Neuron (in vitro differentiated cells): ENCODE measurements around the gene WIPF2.
A peak's percentile ranks its signal among the peaks of the same experiment; 100 is the strongest.

Source experiments
- H2AFZ ChIP-seq: one replicate; pipeline ENCODE4 v1.6.1; 2013; ENCODE audit warnings: low read depth, mild to moderate bottlenecking, inconsistent platforms, low read length, moderate library complexity
- H3K27me3 ChIP-seq: one replicate; pipeline ENCODE4 v1.6.1; 2013; ENCODE audit warnings: low read length; ENCODE audit not compliant: insufficient read depth
- H3K36me3 ChIP-seq: one replicate; pipeline ENCODE4 v1.6.1; 2013; ENCODE audit warnings: low read length; ENCODE audit not compliant: insufficient read depth
- H3K4me1 ChIP-seq: one replicate; pipeline ENCODE4 v1.6.1; 2013; ENCODE audit warnings: low read length; ENCODE audit not compliant: insufficient read depth
- H3K4me3 ChIP-seq: 2 replicates; pipeline ENCODE4 v1.5.1; 2013; ENCODE audit warnings: mild to moderate bottlenecking, low read length, moderate library complexity
- H3K9me3 ChIP-seq: one replicate; pipeline ENCODE4 v1.6.1; 2013; ENCODE audit warnings: low read length

The WIPF2 gene

GRCh38 chr17:40218740-40219593 is at the start of gene WIPF2:
Gene WIPF2, plus strand, starts transcription at chr17:40219304. Its CDS starts 37,156 bp downstream, at chr17:40256460.
- peak within 1 kb of the TSS; percentile 79 for H2AFZ ChIP-seq
- peak within 1 kb of the TSS; percentile 75 for H3K4me3 ChIP-seq
- no peaks in the 10 kb centered on the region for H3K9me3 ChIP-seq
- H3K4me1 ChIP-seq: peaks cover 10% of the 10 kb centered on the region
- no peaks in the 10 kb centered on the region for H3K27me3 ChIP-seq
- H3K36me3 ChIP-seq: no peaks in the 10 kb centered on the region

DNA sequence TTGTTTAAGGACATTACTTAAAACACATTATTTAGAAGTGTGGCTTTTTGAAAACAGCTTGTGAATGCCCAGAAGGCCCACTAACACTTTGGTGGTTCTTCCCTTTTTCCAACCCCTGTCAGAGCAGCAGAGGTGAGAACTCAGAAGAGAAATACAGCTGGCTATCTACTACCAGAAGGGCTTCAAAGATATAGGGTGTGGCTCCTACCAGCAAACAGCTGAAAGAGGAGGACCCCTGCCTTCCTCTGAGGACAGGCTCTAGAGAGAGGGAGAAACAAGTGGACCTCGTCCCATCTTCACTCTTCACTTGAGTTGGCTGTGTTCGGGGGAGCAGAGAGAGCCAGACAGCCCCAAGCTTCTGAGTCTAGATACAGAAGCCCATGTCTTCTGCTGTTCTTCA is 48.8 kb upstream of the WIPF2 start:
- Histone ChIP-seq H3K9me3 (no peaks in the 10 kb centered on the region), H3K36me3 (peaks cover 80% of the 10 kb centered on the region), H3K4me3 (no peak overlapping the region), H2AFZ (no peak overlapping the region), H3K27me3 (no peaks in the 10 kb centered on the region), H3K4me1 (peaks cover 7% of the 10 kb centered on the region)

DNA sequence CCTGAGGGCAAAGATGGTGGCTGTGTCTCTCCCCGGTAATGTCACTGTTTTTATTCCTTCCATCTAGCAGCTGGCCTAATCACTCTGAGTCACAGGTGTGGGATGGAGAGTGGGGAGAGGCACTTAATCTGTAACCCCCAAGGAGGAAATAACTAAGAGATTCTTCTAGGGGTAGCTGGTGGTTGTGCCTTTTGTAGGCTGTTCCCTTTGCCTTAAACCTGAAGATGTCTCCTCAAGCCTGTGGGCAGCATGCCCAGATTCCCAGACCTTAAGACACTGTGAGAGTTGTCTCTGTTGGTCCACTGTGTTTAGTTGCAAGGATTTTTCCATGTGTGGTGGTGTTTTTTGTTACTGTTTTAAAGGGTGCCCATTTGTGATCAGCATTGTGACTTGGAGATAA is 47.4 kb upstream of the WIPF2 start:
- H3K4me1 ChIP-seq: peaks cover 7% of the 10 kb centered on the region
- no peaks in the 10 kb centered on the region for H3K27me3 ChIP-seq
- H3K4me3 ChIP-seq: no peak overlapping the region
- H3K36me3 ChIP-seq: peaks cover 81% of the 10 kb centered on the region
- H3K9me3 ChIP-seq: no peaks in the 10 kb centered on the region
- no peak overlapping the region for H2AFZ ChIP-seq

DNA sequence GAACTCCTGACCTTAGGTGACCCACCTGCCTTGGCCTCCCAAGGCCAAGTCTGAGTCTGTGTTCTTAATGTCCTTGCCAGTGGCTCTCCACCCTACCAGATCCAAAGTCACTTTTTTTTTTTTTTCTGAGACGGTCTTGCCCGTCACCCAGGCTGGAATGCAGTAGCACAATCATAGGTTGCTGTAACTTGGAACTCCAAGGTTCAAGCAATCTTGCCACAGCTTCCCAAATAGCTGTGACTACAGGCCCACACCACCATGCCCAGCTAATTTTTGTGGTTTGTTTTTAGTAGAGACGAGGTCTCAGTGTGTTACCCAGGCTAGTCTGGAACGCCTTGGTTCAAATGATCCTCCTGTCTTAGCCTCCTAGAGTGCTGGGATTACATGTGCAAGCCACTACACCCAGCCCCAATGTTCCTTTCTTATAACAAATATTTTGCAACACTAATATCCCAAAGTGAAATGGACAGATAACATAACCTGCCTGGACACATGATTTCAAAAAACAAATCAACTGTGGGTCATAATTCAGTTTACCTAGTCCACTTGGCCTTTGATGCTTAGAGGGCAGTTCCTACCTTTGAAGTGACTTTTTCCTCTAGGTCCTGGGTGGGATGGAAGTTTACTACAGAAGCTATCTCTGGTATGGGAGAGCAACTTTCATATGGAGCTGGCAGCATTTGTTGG is 45.9 kb upstream of the WIPF2 start:
- Histone ChIP-seq H3K27me3 (no peaks in the 10 kb centered on the region), H3K9me3 (no peaks in the 10 kb centered on the region), H3K4me3 (no peak overlapping the region), H2AFZ (no peak overlapping the region), H3K36me3 (peaks cover 69% of the 10 kb centered on the region), H3K4me1 (peaks cover 7% of the 10 kb centered on the region)

GRCh38 chr17:40173778-40174135 is 45.3 kb upstream of the WIPF2 start:
- Histone ChIP-seq H3K4me1 (peaks cover 7% of the 10 kb centered on the region), H3K9me3 (no peaks in the 10 kb centered on the region), H3K36me3 (peaks cover 65% of the 10 kb centered on the region), H3K27me3 (no peaks in the 10 kb centered on the region), H2AFZ (no peak overlapping the region), H3K4me3 (no peak overlapping the region)

DNA sequence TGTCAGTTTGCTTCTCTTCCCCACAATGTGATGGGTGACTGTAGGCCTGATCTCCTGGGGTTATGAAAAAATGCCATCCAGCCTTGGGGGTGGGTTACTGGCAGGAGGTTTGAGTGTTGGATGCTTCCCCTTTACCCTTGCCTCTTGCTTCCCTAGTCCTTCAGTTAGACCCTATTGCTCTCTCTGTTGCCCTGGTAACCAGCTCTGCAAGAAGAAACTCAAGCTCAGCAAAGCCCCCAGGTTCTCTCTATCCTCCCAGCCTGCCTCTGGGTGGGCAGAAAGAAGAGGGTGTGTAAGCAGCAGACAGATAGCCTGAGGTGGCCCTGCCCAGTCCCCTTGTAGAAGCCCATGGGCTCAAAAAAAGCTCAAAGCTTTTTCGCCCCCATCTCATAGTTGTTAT is 44.6 kb upstream of the WIPF2 start:
- Histone ChIP-seq H2AFZ (no peak overlapping the region), H3K9me3 (no peaks in the 10 kb centered on the region), H3K4me3 (no peak overlapping the region), H3K4me1 (peaks cover 7% of the 10 kb centered on the region), H3K36me3 (peaks cover 58% of the 10 kb centered on the region), H3K27me3 (no peaks in the 10 kb centered on the region)

DNA sequence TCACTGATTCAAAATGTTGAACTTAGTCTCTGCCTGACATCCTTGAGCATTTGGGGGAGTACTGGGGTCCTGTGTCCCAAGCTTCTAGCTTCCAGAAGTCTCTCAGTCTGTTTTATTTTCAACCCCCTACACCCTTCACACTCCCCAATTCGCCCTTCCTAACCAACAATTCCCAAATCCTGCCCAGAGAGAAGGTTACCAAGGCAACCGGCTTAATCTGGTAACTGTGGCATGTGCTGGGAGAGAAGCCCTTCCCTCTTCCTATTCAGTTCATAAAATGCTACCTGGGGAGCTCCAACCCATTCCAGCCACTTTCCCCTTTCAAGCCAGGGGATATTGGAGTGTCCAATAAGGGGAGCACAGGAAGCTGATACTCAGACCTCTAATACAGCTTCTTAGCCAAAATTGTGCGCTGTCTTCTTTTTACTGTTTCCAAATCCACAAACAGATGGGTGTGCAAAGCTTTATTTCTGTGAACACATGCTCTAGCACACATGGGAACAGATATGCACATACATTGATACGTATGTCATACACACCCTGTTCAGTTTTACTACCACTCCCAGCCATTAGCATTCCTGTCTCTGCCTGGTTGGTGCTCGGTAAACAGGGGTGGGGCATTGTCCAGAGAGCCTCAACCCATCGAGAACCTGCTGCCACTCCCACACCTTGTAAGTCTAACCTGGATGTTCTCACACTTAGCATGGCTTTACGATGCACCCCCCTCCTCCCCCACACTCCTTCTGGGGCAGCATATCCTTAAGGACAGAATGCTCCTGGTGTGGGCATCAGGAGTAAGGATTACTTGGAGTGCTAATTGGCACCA is 43.0 kb upstream of the WIPF2 start:
- peaks cover 7% of the 10 kb centered on the region for H3K4me1 ChIP-seq
- no peaks in the 10 kb centered on the region for H3K27me3 ChIP-seq
- no peak overlapping the region for H2AFZ ChIP-seq
- H3K9me3 ChIP-seq: no peaks in the 10 kb centered on the region
- peaks cover 41% of the 10 kb centered on the region for H3K36me3 ChIP-seq
- H3K4me3 ChIP-seq: no peak overlapping the region

GRCh38 chr17:40176754-40177110 is 42.4 kb upstream of the WIPF2 start:
- Histone ChIP-seq H2AFZ (no peak overlapping the region), H3K9me3 (no peaks in the 10 kb centered on the region), H3K27me3 (no peaks in the 10 kb centered on the region), H3K36me3 (peaks cover 35% of the 10 kb centered on the region), H3K4me3 (no peak overlapping the region), H3K4me1 (peaks cover 7% of the 10 kb centered on the region)

DNA sequence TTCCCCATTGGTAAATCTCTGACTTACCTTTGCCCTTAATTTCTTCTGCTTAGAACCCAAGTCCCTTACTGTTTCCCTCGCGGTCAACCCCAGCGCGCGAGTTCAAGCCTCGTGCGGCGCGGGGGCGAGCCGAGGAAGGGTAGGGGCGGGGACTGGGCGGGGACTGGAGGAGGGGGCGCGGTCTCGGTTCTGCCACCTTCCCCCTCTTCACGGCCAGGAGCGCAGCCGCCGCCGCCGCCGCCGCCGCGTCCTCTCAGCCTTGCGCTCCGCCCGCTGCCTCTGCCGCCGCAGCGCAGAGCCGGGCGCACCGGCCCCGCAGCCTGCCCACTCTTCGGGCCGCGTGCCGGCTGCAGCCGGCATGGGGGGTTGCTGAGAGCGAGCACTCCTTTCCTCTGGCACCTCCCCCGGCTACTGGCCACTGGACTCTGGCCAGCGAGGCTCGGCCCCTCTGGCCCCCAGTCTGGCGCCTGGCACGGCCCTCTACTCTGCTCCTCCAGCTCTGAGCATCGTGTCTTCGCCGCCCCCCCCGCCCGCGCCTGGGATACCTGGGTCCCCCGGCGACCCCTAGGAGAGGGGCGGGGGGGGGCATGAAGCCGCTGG is 41.7 kb upstream of the WIPF2 start, which contains the start of gene RAPGEFL1:
RAPGEFL1 (plus strand) TSS at position 196 of the 600 bp plus-strand sequence; CDS start at position 588, 392 bp downstream.
- no peak within 1 kb of the TSS for H3K4me3 ChIP-seq
- H3K36me3 ChIP-seq: peaks cover 29% of the 10 kb centered on the region

GRCh38 chr17:40178021-40178601 is 41.0 kb upstream of the WIPF2 start:
- Histone ChIP-seq H3K27me3 (no peaks in the 10 kb centered on the region), H2AFZ (no peak overlapping the region), H3K9me3 (no peaks in the 10 kb centered on the region), H3K4me3 (no peak overlapping the region), H3K4me1 (peaks cover 7% of the 10 kb centered on the region), H3K36me3 (peaks cover 25% of the 10 kb centered on the region)

More for the DNA sequence above, 41.7 kb upstream of the WIPF2 start, which contains the start of gene RAPGEFL1:
- H3K27me3 ChIP-seq: no peaks in the 10 kb centered on the region
- H3K4me1 ChIP-seq: peaks cover 7% of the 10 kb centered on the region
- no peak within 1 kb of the TSS for H2AFZ ChIP-seq
- H3K9me3 ChIP-seq: no peaks in the 10 kb centered on the region

DNA sequence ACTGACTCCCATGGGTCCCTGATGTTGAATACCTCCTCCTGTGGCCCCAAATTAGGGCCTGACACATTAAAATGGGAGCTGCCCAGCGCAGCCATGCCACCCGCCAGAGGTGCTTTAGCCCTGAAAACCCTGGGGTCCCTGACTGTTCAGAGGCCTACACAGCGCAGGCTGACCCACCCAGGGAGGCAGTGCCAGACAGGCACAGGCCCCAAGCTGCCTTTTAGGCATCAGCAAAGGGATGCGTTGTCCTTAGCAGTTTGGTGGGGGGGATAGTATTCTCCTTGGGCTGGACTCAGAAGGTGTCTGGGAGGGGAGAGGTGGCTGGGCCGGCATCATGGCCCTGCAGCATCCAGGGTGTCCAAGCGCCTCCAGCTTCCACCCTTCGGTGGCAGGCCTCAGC is 40.4 kb upstream of the WIPF2 start:
- peaks cover 7% of the 10 kb centered on the region for H3K4me1 ChIP-seq
- no peak overlapping the region for H2AFZ ChIP-seq
- no peaks in the 10 kb centered on the region for H3K9me3 ChIP-seq
- no peak overlapping the region for H3K4me3 ChIP-seq
- no peaks in the 10 kb centered on the region for H3K27me3 ChIP-seq
- peaks cover 21% of the 10 kb centered on the region for H3K36me3 ChIP-seq

- Histone ChIP-seq H3K4me1 (no peaks in the 10 kb centered on the region), H3K4me3 (no peak overlapping the region), H3K27me3 (no peaks in the 10 kb centered on the region), H2AFZ (no peak overlapping the region), H3K9me3 (no peaks in the 10 kb centered on the region), H3K36me3 (peaks cover 18% of the 10 kb centered on the region)
Observed at GRCh38 chr17:40179923-40180659, 39.0 kb upstream of the WIPF2 start.
